ENCODE data around the gene PRSS33.

Gene PRSS33

DNA sequence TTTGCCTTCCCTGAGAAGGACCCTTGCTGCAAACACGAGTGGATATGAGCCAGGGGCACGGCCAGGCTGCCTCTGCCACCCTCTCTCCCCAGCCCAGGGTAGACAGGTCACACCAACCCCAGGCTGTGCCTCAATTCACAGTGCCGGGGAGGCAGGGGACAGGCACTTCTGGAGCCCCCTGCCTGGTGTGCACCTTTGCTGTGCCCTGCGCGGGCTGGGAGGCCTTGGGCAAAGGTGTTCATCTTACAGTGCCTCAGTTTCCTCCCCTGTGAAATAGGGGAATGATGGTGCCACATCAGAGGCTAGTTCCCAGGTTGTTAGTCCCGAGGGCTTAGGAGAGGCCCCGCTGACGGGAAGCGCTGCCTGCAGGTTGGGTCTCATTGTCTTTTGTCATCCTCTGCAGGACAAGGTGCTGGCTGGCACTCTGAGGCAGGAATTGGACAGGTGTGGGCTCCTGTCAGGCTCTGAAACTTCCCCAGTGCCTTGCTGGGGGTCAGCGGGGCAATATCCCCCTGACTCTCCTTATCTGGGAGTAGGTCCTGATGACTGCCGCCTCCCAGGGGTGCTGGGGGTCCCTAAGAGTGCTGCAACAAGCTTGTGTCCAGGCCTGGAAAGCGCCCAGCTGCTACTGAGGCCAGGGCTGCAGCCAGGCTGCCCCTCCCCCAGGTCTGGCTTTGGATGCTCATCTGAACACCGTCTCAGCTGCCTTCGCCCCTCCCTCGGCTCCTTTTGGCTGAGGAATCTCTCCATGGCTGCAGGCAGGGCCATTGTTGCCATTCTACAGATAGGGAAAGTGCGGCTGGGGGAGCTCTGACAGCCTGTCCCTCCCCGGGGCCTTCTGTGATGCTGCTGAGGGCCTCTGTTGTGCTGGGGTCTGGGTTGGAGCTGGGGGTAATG is 32.8 kb upstream of the PRSS33 start:
- no peaks in the 10 kb centered on the region for H3K36me3 ChIP-seq (ENCODE audit: control insufficient read depth, insufficient read depth, low read length)
- H3K27me3 ChIP-seq (ENCODE audit: control insufficient read depth, insufficient read depth, low read length) = no peaks in the 10 kb centered on the region
- no peak overlapping the region for H3K4me3 ChIP-seq (ENCODE audit: low read depth, low read length)

DNA sequence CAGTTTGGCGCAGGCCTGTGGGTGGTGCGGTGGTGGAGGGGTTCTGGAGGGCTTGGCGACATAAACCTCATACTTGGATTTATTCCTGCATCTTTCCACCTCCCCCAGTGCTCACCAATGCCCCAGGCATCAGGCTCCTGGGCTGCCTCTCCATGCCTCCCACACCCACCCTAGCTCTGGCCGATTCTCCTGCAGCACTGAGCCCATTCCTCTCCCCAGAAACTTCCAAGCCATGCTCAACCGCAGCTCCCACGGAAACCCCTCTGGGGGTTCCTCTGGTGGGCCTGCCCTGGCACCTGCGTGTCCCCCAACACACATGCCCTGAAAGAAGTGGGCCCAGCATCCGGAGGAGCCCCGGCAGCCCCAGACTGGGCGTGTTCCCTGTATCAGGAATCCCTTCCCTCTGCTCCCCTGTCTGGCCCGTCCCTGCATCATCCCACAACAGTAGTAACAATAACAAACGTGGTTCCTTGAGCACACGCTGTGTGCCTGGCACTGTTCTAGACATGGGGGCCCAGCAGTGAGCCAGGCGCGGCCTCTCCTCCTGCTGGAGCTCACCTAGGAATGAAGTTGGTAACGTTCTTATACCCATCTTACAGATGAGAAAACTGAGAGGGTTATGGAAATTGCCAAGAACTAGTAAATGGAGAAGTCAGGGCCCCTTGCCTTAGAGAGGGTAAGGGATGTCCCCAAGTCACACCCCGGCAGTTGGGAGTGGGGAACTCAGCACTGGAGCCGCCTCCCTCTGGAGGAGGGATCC is 32.0 kb upstream of the PRSS33 start:
- Histone ChIP-seq H3K36me3 (ENCODE audit: control insufficient read depth, insufficient read depth, low read length) (no peaks in the 10 kb centered on the region), H3K9ac (ENCODE audit: low read depth, low read length) (no peak overlapping the region), H3K27me3 (ENCODE audit: control insufficient read depth, insufficient read depth, low read length) (no peaks in the 10 kb centered on the region), H3K9me3 (ENCODE audit: control insufficient read depth, insufficient read depth, low read length) (no peaks in the 10 kb centered on the region), H3K4me1 (ENCODE audit: control insufficient read depth, insufficient read depth, low read length) (no peaks in the 10 kb centered on the region), H3K27ac (ENCODE audit: low read depth, low read length) (no peak overlapping the region), H3K4me3 (ENCODE audit: low read depth, low read length) (no peak overlapping the region)

More for the DNA sequence above, 32.8 kb upstream of the PRSS33 start:
- Histone ChIP-seq H3K9me3 (ENCODE audit: control insufficient read depth, insufficient read depth, low read length) (no peaks in the 10 kb centered on the region), H3K4me1 (ENCODE audit: control insufficient read depth, insufficient read depth, low read length) (no peaks in the 10 kb centered on the region), H3K27ac (ENCODE audit: low read depth, low read length) (no peak overlapping the region), H3K9ac (ENCODE audit: low read depth, low read length) (no peak overlapping the region)

DNA sequence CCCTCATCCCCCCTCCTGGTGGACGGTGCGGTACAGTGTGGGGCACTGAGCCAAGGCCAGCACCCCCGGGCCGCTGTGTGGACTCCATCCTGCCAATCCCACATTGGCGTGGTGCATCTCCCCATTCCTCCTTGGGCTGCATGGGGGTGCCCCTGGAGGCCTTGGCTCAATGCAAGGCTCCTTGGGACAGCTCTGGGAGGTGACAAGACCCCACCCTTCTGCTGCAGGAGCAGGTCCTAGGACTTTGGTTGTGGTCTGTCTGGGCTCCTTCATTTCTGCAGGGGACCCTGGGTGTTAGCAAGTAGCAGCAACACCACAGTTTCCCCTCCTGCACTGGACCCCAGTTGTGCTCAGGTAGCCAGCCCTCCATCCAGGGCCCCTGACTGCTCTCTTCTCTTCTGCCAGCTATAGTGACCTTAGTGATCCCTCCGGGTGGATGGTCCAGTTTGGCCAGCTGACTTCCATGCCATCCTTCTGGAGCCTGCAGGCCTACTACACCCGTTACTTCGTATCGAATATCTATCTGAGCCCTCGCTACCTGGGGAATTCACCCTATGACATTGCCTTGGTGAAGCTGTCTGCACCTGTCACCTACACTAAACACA is 31.0 kb upstream of the PRSS33 start:
- Histone ChIP-seq H3K36me3 (ENCODE audit: control insufficient read depth, insufficient read depth, low read length) (no peaks in the 10 kb centered on the region), H3K27ac (ENCODE audit: low read depth, low read length) (no peak overlapping the region), H3K9ac (ENCODE audit: low read depth, low read length) (no peak overlapping the region), H3K27me3 (ENCODE audit: control insufficient read depth, insufficient read depth, low read length) (no peaks in the 10 kb centered on the region), H3K4me1 (ENCODE audit: control insufficient read depth, insufficient read depth, low read length) (no peaks in the 10 kb centered on the region), H3K9me3 (ENCODE audit: control insufficient read depth, insufficient read depth, low read length) (no peaks in the 10 kb centered on the region), H3K4me3 (ENCODE audit: low read depth, low read length) (no peak overlapping the region)

DNA sequence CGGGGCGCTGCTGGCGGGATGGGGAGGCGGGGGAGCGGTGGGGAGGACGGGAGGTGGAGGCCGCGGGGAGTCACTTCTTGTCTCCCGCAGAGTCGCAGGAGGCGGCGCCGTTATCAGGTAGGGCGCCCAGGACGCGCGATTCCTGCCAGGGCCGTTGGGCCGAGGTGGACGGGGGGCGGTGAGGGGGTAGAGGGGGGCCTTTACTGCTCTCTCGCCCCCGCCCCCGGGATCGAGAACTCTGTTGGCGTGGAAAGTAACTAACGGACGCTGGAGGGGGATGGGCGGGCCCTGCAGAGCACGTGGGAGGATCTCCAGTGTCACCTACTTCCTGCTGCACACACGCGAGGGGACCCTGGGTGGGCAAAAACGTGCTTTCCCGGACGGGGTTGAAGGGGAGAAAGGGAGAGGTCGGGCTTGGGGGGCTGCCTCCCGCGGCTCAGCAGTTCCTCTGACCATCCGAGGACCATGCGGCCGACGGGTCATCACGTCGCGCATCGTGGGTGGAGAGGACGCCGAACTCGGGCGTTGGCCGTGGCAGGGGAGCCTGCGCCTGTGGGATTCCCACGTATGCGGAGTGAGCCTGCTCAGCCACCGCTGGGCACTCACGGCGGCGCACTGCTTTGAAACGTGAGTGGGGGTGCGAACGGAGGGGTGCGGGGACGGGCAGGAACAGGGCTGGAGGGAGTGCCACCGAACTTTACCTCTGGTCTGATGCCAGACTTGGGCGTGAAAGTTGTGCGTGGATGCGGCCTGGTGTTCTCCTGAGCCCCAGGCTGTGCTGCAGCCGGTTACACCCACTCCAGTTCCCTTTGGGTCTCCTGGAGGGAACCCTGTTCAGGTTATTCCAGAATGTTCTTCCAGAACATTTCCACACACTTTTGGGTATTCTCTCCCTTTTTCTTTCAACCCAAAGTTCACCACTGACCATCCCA is 30.2 kb upstream of the PRSS33 start:
- Histone ChIP-seq H3K4me3 (ENCODE audit: low read depth, low read length) (no peak overlapping the region), H3K4me1 (ENCODE audit: control insufficient read depth, insufficient read depth, low read length) (no peaks in the 10 kb centered on the region), H3K9me3 (ENCODE audit: control insufficient read depth, insufficient read depth, low read length) (no peaks in the 10 kb centered on the region), H3K27ac (ENCODE audit: low read depth, low read length) (no peak overlapping the region), H3K27me3 (ENCODE audit: control insufficient read depth, insufficient read depth, low read length) (no peaks in the 10 kb centered on the region), H3K36me3 (ENCODE audit: control insufficient read depth, insufficient read depth, low read length) (no peaks in the 10 kb centered on the region), H3K9ac (ENCODE audit: low read depth, low read length) (no peak overlapping the region)

DNA sequence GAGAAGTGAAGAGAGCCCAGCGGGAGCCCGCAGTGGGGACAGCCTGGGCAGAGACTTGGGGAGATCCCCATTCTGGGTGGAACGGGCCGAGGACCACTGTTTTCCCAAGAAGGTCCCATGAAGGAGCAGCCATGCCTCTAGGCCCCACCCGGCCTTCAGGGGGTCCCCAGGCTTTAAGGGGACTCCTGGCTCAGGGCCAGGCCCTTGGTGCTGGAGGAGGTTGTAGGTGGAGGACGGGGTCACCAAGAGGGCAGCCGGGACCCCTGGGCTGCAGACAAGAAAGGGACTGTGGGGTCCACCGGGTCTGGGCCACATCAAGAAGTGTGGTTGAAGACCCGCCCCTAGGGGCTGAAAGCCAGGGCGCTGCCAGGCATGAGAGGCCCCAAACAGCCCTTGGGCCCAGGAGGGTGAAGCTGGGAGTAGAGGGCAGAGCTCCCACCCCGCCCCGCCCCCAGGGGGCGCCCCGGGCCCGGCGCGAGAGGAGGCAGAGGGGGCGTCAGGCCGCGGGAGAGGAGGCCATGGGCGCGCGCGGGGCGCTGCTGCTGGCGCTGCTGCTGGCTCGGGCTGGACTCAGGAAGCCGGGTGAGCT is 29.5 kb upstream of the PRSS33 start, which contains the start of gene PRSS21:
PRSS21 (plus strand) TSS at position 487 of the 589 bp plus-strand sequence; CDS start at position 519, 32 bp downstream.
- Histone ChIP-seq H3K4me1 (ENCODE audit: control insufficient read depth, insufficient read depth, low read length) (no peaks in the 10 kb centered on the region), H3K27ac (ENCODE audit: low read depth, low read length) (no peak within 1 kb of the TSS), H3K36me3 (ENCODE audit: control insufficient read depth, insufficient read depth, low read length) (no peaks in the 10 kb centered on the region), H3K9ac (ENCODE audit: low read depth, low read length) (no peak within 1 kb of the TSS), H3K4me3 (ENCODE audit: low read depth, low read length) (no peak within 1 kb of the TSS), H3K9me3 (ENCODE audit: control insufficient read depth, insufficient read depth, low read length) (no peaks in the 10 kb centered on the region), H3K27me3 (ENCODE audit: control insufficient read depth, insufficient read depth, low read length) (no peaks in the 10 kb centered on the region)

DNA sequence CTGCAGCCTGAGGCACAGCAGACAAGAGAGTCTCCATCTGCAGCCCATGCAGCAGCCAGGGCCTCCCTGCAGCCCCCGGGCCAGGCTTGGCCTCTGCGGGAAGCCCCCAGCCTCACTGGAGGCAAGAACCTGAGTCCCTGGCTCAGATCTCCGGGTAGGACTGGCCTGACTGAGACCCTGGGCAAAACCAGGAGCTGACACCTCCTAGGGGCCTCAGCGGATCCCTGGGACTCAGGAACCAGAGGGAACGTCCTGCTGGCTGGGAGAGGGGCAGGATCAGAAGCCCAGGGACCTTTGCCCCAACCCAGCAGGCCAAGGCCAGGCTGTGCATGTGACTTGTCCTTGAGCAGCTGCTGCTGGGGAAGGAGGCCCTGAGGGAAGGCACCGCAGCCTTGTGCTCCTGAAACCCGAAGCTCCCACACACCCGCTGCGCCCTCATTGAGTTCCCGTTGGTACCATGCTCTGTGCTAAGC is 28.0 kb upstream of the PRSS33 start:
- H3K4me3 ChIP-seq (ENCODE audit: low read depth, low read length) = no peak overlapping the region
- no peak overlapping the region for H3K9ac ChIP-seq (ENCODE audit: low read depth, low read length)
- H3K27ac ChIP-seq (ENCODE audit: low read depth, low read length) = no peak overlapping the region
- H3K4me1 ChIP-seq (ENCODE audit: control insufficient read depth, insufficient read depth, low read length) = no peaks in the 10 kb centered on the region
- H3K9me3 ChIP-seq (ENCODE audit: control insufficient read depth, insufficient read depth, low read length) = no peaks in the 10 kb centered on the region
- no peaks in the 10 kb centered on the region for H3K36me3 ChIP-seq (ENCODE audit: control insufficient read depth, insufficient read depth, low read length)
- no peaks in the 10 kb centered on the region for H3K27me3 ChIP-seq (ENCODE audit: control insufficient read depth, insufficient read depth, low read length)

DNA sequence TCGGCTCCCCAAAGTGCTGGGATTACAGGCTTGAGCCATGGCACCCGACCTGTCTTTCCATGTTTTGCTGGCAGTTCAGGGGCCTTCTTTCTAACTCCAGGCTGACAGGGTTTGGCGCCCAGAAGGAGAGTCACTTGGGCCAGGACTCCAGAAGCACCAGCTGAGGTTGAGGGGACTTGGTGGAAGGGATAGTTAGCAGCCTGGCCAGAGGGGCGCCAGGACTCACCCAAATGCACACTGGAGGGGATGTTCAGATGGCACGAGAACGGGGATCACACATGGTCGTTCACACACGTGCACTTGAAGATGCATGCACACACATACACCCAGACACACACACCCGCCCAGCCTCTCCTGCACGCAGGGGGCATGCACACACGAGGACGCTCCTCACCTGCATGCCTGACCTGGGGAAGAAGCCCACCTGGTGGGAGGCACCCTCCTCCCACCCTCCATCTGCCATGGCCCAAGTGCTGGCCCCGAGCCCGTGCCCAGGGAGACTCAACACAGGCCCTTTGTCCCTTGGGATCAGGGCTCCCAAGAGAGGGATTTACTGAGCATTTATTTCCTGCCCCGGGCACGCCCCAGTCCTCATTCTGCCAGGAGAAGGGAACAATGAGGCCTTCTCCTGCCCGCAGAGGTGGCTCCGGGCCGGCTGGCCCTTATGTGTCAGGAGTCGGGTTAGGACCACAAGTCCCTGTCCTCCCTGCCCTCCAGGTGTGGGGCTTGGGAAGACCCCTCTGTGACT is 27.4 kb upstream of the PRSS33 start:
- Histone ChIP-seq H3K27ac (ENCODE audit: low read depth, low read length) (no peak overlapping the region), H3K9me3 (ENCODE audit: control insufficient read depth, insufficient read depth, low read length) (no peaks in the 10 kb centered on the region), H3K36me3 (ENCODE audit: control insufficient read depth, insufficient read depth, low read length) (no peaks in the 10 kb centered on the region), H3K27me3 (ENCODE audit: control insufficient read depth, insufficient read depth, low read length) (no peaks in the 10 kb centered on the region), H3K4me3 (ENCODE audit: low read depth, low read length) (no peak overlapping the region), H3K4me1 (ENCODE audit: control insufficient read depth, insufficient read depth, low read length) (no peaks in the 10 kb centered on the region), H3K9ac (ENCODE audit: low read depth, low read length) (no peak overlapping the region)

DNA sequence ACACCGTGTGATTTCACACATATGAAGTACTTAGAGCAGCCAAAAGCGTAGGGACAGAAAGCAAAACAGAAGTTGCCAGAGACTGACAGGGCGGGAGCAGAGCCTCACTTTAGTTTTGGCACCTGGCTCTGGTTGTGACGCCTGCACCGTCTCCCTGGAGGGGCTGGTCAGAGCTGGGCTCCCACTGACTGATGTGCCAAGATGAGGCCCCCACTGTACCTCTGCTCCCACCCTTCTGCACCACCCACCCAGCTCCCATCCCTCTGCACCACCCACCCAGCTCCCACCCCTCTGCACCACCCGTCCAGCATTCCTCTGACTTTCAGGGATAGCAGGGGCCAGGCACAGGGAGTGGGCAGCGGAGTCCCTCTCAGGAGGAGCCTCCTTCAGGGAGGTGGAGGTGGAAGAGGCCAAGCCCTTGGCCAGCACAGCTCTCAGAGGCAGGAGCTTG is 26.4 kb upstream of the PRSS33 start:
- no peaks in the 10 kb centered on the region for H3K9me3 ChIP-seq (ENCODE audit: control insufficient read depth, insufficient read depth, low read length)
- H3K9ac ChIP-seq (ENCODE audit: low read depth, low read length) = no peak overlapping the region
- no peaks in the 10 kb centered on the region for H3K27me3 ChIP-seq (ENCODE audit: control insufficient read depth, insufficient read depth, low read length)
- no peak overlapping the region for H3K27ac ChIP-seq (ENCODE audit: low read depth, low read length)
- H3K4me1 ChIP-seq (ENCODE audit: control insufficient read depth, insufficient read depth, low read length) = no peaks in the 10 kb centered on the region
- no peaks in the 10 kb centered on the region for H3K36me3 ChIP-seq (ENCODE audit: control insufficient read depth, insufficient read depth, low read length)
- no peak overlapping the region for H3K4me3 ChIP-seq (ENCODE audit: low read depth, low read length)

DNA sequence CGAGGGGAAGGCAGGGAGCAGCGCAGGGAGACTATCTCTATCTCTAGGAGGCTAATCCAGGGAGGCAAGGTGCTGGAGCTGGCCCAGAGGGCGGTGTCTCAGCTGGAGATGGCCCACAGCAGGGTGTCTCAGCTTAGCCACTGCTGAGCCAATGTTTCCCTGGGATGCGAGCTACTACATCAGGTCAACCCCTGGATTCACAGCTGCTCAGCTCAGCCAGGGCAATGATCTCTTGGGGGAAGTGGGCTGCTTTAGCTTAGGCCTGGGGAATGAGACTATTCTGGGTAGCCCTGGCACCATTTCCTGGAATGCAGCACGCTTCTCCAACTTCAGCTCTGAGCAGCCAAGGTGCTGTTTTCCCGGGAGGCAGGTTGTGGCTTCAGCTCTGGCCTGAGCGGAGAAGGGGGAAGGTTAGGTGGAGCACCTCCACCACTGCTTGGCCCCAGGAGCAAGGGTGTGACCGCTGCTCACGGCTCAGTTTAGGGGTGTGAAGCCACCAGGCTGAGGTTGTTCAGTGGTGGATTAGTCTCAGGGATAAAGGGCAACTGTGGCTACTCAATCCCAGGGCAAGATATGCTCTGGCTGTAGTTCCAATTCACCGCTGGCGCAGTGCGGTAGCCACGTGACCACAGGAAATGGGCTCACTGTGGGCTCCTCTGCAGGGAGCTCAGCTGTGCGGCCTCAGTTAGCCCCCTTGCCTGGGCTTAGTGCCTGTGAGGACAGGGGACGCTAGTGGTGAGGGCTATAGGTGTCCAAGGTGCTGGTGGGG is 24.5 kb upstream of the PRSS33 start:
- H3K27me3 ChIP-seq (ENCODE audit: control insufficient read depth, insufficient read depth, low read length) = no peaks in the 10 kb centered on the region
- no peak overlapping the region for H3K27ac ChIP-seq (ENCODE audit: low read depth, low read length)
- H3K4me3 ChIP-seq (ENCODE audit: low read depth, low read length) = no peak overlapping the region
- no peaks in the 10 kb centered on the region for H3K9me3 ChIP-seq (ENCODE audit: control insufficient read depth, insufficient read depth, low read length)
- H3K4me1 ChIP-seq (ENCODE audit: control insufficient read depth, insufficient read depth, low read length) = no peaks in the 10 kb centered on the region
- no peaks in the 10 kb centered on the region for H3K36me3 ChIP-seq (ENCODE audit: control insufficient read depth, insufficient read depth, low read length)
- no peak overlapping the region for H3K9ac ChIP-seq (ENCODE audit: low read depth, low read length)
